HCT116 (cell line): ENCODE results near the gene PCDH17.

Source experiments
- CTCF ChIP-seq, 3 experiments: fragments of 200-600 bp in 1 of 3; sonication (generic) in 1 of 3; IDR thresholded peaks in 2 of 3; conservative IDR thresholded peaks in 1 of 3; 2 replicates each; pipeline ENCODE4 v1.5.1; 2012 to 2017; ENCODE audit warnings: low read depth in 2 of 3, low read length in 2 of 3, antibody characterized with exemption in 1 of 3, borderline replicate concordance in 1 of 3, control low read depth in 1 of 3, mild to moderate bottlenecking in 1 of 3, mixed read lengths in 1 of 3, mixed run types in 1 of 3, moderate library complexity in 1 of 3; ENCODE audit not compliant: insufficient read depth in 1 of 3
- EGR1 ChIP-seq: IDR thresholded peaks from 2 replicates; pipeline ENCODE4 v1.6.1; 2012; ENCODE audit warnings: low read depth
- ELF1 ChIP-seq: IDR thresholded peaks from 2 replicates; pipeline ENCODE4 v1.6.1; 2012; ENCODE audit warnings: low read depth, borderline replicate concordance
- MAX ChIP-seq: IDR thresholded peaks from 2 replicates; pipeline ENCODE4 v1.6.1; 2012
- POLR2A ChIP-seq: IDR thresholded peaks from 2 replicates; pipeline ENCODE4 v1.7.0; 2011; ENCODE audit warnings: borderline replicate concordance; ENCODE audit not compliant: insufficient read depth, insufficient read length; ENCODE audit errors: extremely low read depth
- SIN3A ChIP-seq: IDR thresholded peaks from 2 replicates; pipeline ENCODE4 v1.6.1; 2012; ENCODE audit warnings: low read depth
- ZFX ChIP-seq: fragments of 450-650 bp; IDR thresholded peaks from 2 replicates; pipeline ENCODE4 v1.6.1; 2017

- TF ChIP-seq POLR2A (no peak), CTCF (IDR thresholded peaks at IDR 0.05 in 2 of 3, conservative IDR thresholded peaks at IDR 0.05 in 1 of 3; ENCODE audit: borderline replicate concordance in 1 of 3, insufficient read depth in 1 of 3, low read depth in 2 of 3, low read length in 2 of 3) (no peak), SIN3A (no peak), ZFX (no peak), EGR1 (no peak), MAX (no peak), ELF1 (no peak)
Measured at GRCh38 chr13:57604442-57604841, 27.1 kb upstream of the PCDH17 start.
